SKM-1 (cell line): ENCODE results near the gene SPATA31D1.
"Not testable (repeated sequence)": the region's sequence is repeated elsewhere in the genome, so short reads cannot be mapped to it uniquely, and the experiment has no call there.

Source experiments
- DNase-seq: peaks from one replicate; lab custom pipeline; 2025; ENCODE audit not compliant: unreplicated experiment; lab: John Stamatoyannopoulos, UW

SPATA31D1 gene

GRCh38 chr9:81988472-81988871 lies at the start of gene SPATA31D1:
TSS of gene SPATA31D1 (plus strand) at chr9:81988772. CDS start at chr9:81988819, 47 bp downstream.
- DNase-seq = not testable (repeated sequence)

- not testable (repeated sequence) for DNase-seq
Observed at GRCh38 chr9:81943393-81943792, 45.2 kb upstream of the SPATA31D1 start, which contains the start of gene SPATA31D3. TSS of gene SPATA31D3 (plus strand) at chr9:81943500. CDS start at chr9:81943586, 86 bp downstream.

- DNase-seq = not testable (repeated sequence)
Observed at GRCh38 chr9:81948650-81949049, 39.9 kb upstream of the SPATA31D1 start.

GRCh38 chr9:81953096-81953495 lies 35.5 kb upstream of the SPATA31D1 start:
- DNase-seq = no peak

- DNase-seq = no peak
Observed at GRCh38 chr9:81955625-81956024, 32.9 kb upstream of the SPATA31D1 start.

GRCh38 chr9:81964218-81965171 lies 24.1 kb upstream of the SPATA31D1 start:
- DNase-seq = no peak

GRCh38 chr9:81968026-81968425 lies 20.5 kb upstream of the SPATA31D1 start:
- no peak for DNase-seq

- no peak for DNase-seq
Observed at GRCh38 chr9:81969971-81970370, 18.6 kb upstream of the SPATA31D1 start.

GRCh38 chr9:81971727-81972126 lies 16.8 kb upstream of the SPATA31D1 start:
- DNase-seq = no peak

- DNase-seq = no peak
Observed at GRCh38 chr9:81974764-81975163, 13.8 kb upstream of the SPATA31D1 start.

- DNase-seq = no peak
Observed at GRCh38 chr9:81976351-81976750, 12.2 kb upstream of the SPATA31D1 start.

GRCh38 chr9:81979196-81979595 lies 9.4 kb upstream of the SPATA31D1 start:
- no peak for DNase-seq

GRCh38 chr9:81980568-81980967 lies 8.0 kb upstream of the SPATA31D1 start:
- no peak for DNase-seq

- DNase-seq = no peak
Observed at GRCh38 chr9:81981883-81982282, 6.7 kb upstream of the SPATA31D1 start.

- no peak for DNase-seq
Observed at GRCh38 chr9:81984928-81985327, 3.6 kb upstream of the SPATA31D1 start.

GRCh38 chr9:81986051-81986450 lies 2.5 kb upstream of the SPATA31D1 start:
- no peak for DNase-seq

GRCh38 chr9:81989700-81990099 lies 1.1 kb downstream of the SPATA31D1 start:
- DNase-seq = no peak

GRCh38 chr9:81993656-81994055 lies 5.1 kb downstream of the SPATA31D1 start:
- DNase-seq = no peak

GRCh38 chr9:81999806-82000205 lies 11.2 kb downstream of the SPATA31D1 start:
- no peak for DNase-seq

GRCh38 chr9:82010711-82011110 lies 22.1 kb downstream of the SPATA31D1 start:
- DNase-seq = no peak

GRCh38 chr9:82011133-82011532 lies 22.6 kb downstream of the SPATA31D1 start:
- DNase-seq = no peak

GRCh38 chr9:82012276-82012675 lies 23.7 kb downstream of the SPATA31D1 start:
- DNase-seq = no peak
